K562 (cell line): Measurements from ENCODE around the gene ZNF358. TPM values are rescaled to one million over a fixed set of nuclear protein-coding genes. Genes with fewer than 3 reads are reported as not detected.

Source experiments
- ATAC-seq: fragments of 200-7000 bp; cut with Tn5 transposase; 3 replicates; pipeline ENCODE4 v1.9.1; 2020; ENCODE audit warnings: moderate library complexity
- BruUV-seq: library from RNA; stranded (reverse); fragments of 400-500 nt; replicated peaks from 2 replicates; lab custom pipeline; 2021; lab: Mats Ljungman, UMichigan
- CTCF ChIA-PET: fragments of 300-600 bp; formaldehyde crosslinking; extraction: SDS; loops from one replicate; lab custom pipeline; 2021; ENCODE audit warnings: low intra/inter-chr PET ratio; lab: Yijun Ruan, JAX
- POLR2A ChIA-PET: fragments of 300-600, 350-650 bp; sonication (Branson Sonifier 250); formaldehyde crosslinking; extraction: SDS; loops from one replicate; lab custom pipeline; 2021; ENCODE audit warnings: antibody characterized with exemption, inconsistent platforms; lab: Yijun Ruan, JAX
- DNase-seq, 4 experiments: peaks; one replicate each; pipeline versions ENCODE4 v3.0.0 to v3.0.0-alpha.2; 2011 to 2018; ENCODE audit warnings: low spot score in 3 of 4, mixed read lengths in 3 of 4; ENCODE audit errors: extremely low read depth in 1 of 4
- FAIRE-seq: peaks from 2 replicates; lab custom pipeline; 2011; peaks lifted over from hg19 to GRCh38; lab: Jason Lieb, UNC
- H2AFZ ChIP-seq: 2 replicates; pipeline ENCODE4 v1.6.0; 2011; ENCODE audit warnings: low read depth, low read length, control low read depth, inconsistent platforms
- H3K27ac ChIP-seq: fragments of 200-600 bp; 3 replicates; pipeline ENCODE4 v1.8.0; 2011; ENCODE audit warnings: low read depth, mild to moderate bottlenecking, control low read depth, inconsistent platforms, low read length, moderate library complexity, mixed read lengths; ENCODE audit errors: extremely low read depth
- H3K27me3 ChIP-seq, 2 experiments: fragments of 300-600 bp in 1 of 2; 2 replicates in 1 of 2; 3 replicates in 1 of 2; pipeline versions ENCODE4 v1.6.0 to v1.8.0; 2011; ENCODE audit warnings: inconsistent platforms in 2 of 2, low read length in 2 of 2, mild to moderate bottlenecking in 1 of 2, mixed read lengths in 1 of 2, moderate library complexity in 1 of 2; ENCODE audit not compliant: control insufficient read depth in 2 of 2, insufficient read depth in 2 of 2
- H3K36me3 ChIP-seq: fragments of 300-600 bp; 3 replicates; pipeline ENCODE4 v1.8.0; 2011; ENCODE audit warnings: mild to moderate bottlenecking, low read length, inconsistent platforms; ENCODE audit not compliant: control insufficient read depth, insufficient read depth
- H3K4me1 ChIP-seq, 2 experiments: fragments of 200-600 bp in 1 of 2; replicated peaks in 1 of 2; 2 replicates in 1 of 2; 3 replicates in 1 of 2; pipeline versions ENCODE4 v1.5.1 to v1.8.0; 2011; ENCODE audit warnings: inconsistent platforms in 2 of 2, low read length in 2 of 2, mild to moderate bottlenecking in 1 of 2, mixed read lengths in 1 of 2, moderate library complexity in 1 of 2; ENCODE audit not compliant: control insufficient read depth in 2 of 2, insufficient read depth in 2 of 2
- H3K4me2 ChIP-seq: 2 replicates; pipeline ENCODE4 v1.6.1; 2011; ENCODE audit warnings: low read length, control low read depth, inconsistent platforms, mixed read lengths; ENCODE audit not compliant: insufficient read depth
- H3K4me3 ChIP-seq: fragments of 200-600 bp; sonication (generic), shearing (Covaris generic); 2 replicates; pipeline ENCODE4 v1.5.1; 2016; ENCODE audit warnings: control low read depth, inconsistent platforms
- H3K79me2 ChIP-seq: fragments of 200-600 bp; 3 replicates; pipeline ENCODE4 v1.8.0; 2011; ENCODE audit warnings: low read length, inconsistent platforms; ENCODE audit not compliant: control insufficient read depth, insufficient read depth
- H3K9ac ChIP-seq, 2 experiments: 2 replicates each; pipeline versions ENCODE4 v1.6.0 to v1.6.1; 2011; ENCODE audit warnings: low read depth in 2 of 2, low read length in 2 of 2, control low read depth in 1 of 2, inconsistent platforms in 1 of 2, mild to moderate bottlenecking in 1 of 2, mixed read lengths in 1 of 2; ENCODE audit not compliant: insufficient read depth in 1 of 2
- H3K9me1 ChIP-seq: one replicate; pipeline ENCODE4 v1.6.0; 2011; ENCODE audit warnings: inconsistent platforms, mild to moderate bottlenecking, low read length, moderate library complexity; ENCODE audit not compliant: control insufficient read depth, insufficient read depth
- H3K9me3 ChIP-seq: replicated peaks from 2 replicates; pipeline ENCODE4 v1.5.1; 2011; ENCODE audit warnings: low read depth, low read length, inconsistent platforms; ENCODE audit not compliant: control insufficient read depth, insufficient read depth
- H4K20me1 ChIP-seq: replicated peaks from 2 replicates; pipeline ENCODE4 v1.6.1; 2011; ENCODE audit warnings: low read length, inconsistent platforms, mixed read lengths; ENCODE audit not compliant: control insufficient read depth, insufficient read depth
- CBFA2T3 ChIP-seq: fragments of 450-650 bp; IDR thresholded peaks from 2 replicates; pipeline ENCODE4 v1.6.1; 2017
- KDM2B ChIP-seq: fragments of 250-450 bp; sonication (Bioruptor Pico); IDR thresholded peaks from 2 replicates; pipeline ENCODE4 v1.8.0; 2021; ENCODE audit warnings: mild to moderate bottlenecking, moderate library complexity
- OTX1 ChIP-seq: fragments of 450-650 bp; formaldehyde crosslinking; IDR thresholded peaks from 2 replicates; pipeline ENCODE4 v1.4.0; 2022; ENCODE audit warnings: mild to moderate bottlenecking
- POLR3G ChIP-seq: IDR thresholded peaks from 2 replicates; pipeline ENCODE4 v1.6.1; 2011; ENCODE audit not compliant: insufficient read length, insufficient replicate concordance; ENCODE audit errors: extremely low read depth
- SRSF7 ChIP-seq: fragments of 200-400 bp; formaldehyde crosslinking; optimal IDR thresholded peaks from 2 replicates; pipeline ENCODE3; 2017; ENCODE audit warnings: mild to moderate bottlenecking, low read depth, low read length
- ZNF699 ChIP-seq: fragments of 250-450 bp; sonication (Bioruptor Pico); IDR thresholded peaks from 2 replicates; pipeline ENCODE4 v1.8.0; 2021; ENCODE audit warnings: mild to moderate bottlenecking, moderate library complexity; ENCODE audit not compliant: insufficient replicate concordance
- ZNF77 ChIP-seq: fragments of 250-450 bp; sonication (Bioruptor Pico); IDR thresholded peaks from 2 replicates; pipeline ENCODE4 v1.5.0; 2020
- WGBS: fragments of 100-300 bp; shearing (Covaris generic); methylation state at CpG from one replicate; pipeline ENCODE4 v1.1.6; 2016; ENCODE audit warnings: low coverage, mixed read lengths; ENCODE audit not compliant: insufficient coverage; ENCODE audit errors: missing lambda C conversion rate; 5-methylcytosine and 5-hydroxymethylcytosine counted together
- in situ Hi-C: fragments of 300-500 bp; cut with MboI; formaldehyde crosslinking; loops from 4 replicates; pipeline ENCODE4 v1.15.0; 2018; ENCODE audit warnings: inconsistent platforms, mixed read lengths
- intact Hi-C: fragments of 100-400 bp; cut with micrococcal nuclease; formaldehyde crosslinking; loops from 2 replicates; pipeline ENCODE4 v1.14.2; 2022
- polyA plus RNA-seq, 8 experiments: library from polyadenylated mRNA; depleted of rRNA in 4 of 8; stranded (reverse) in 5 of 8; unstranded in 3 of 8; fragments of >200 nt; fragmentation: Nextera tagmentation in 2 of 8; fragmentation: Illumina TruSeq in 1 of 8; extraction: Ambion mirVana in 2 of 8; extraction: Trizol in 1 of 8; gene quantifications; 2 replicates each; pipeline versions ENCODE4 v1.2.1 to v1.2.3, GENCODE V29; 2011 to 2014; ENCODE audit warnings: inconsistent platforms in 1 of 8, missing spikeins in 1 of 8
- total RNA-seq, 7 experiments: library from RNA; depleted of rRNA in 6 of 7; stranded (reverse); fragments of >200 nt in 6 of 7; fragmentation: Illumina TruSeq in 2 of 7; extraction: Trizol in 2 of 7; gene quantifications; 2 replicates each; pipeline versions ENCODE4 v1.2.1 to v1.2.3, GENCODE V29; 2011 to 2021; ENCODE audit warnings: low replicate concordance in 1 of 7
- TF ChIP-seq, protein P1 (sequence below): sonication (generic); formaldehyde crosslinking; IDR thresholded peaks from 2 replicates; pipeline ENCODE4 v1.8.1; 2022; ENCODE audit warnings: missing genetic modification reagents
- TF ChIP-seq, protein P2 (sequence below): sonication (generic); formaldehyde crosslinking; IDR thresholded peaks from 2 replicates; pipeline ENCODE4 v1.8.0; 2022; ENCODE audit warnings: mild to moderate bottlenecking, missing genetic modification reagents, borderline replicate concordance
- TF ChIP-seq, protein P3 (sequence below): sonication (generic); formaldehyde crosslinking; IDR thresholded peaks from 2 replicates; pipeline ENCODE4 v1.9.0; 2022; ENCODE audit warnings: mild to moderate bottlenecking, missing genetic modification reagents
- TF ChIP-seq, protein P4 (sequence below): fragments of 450-650 bp; IDR thresholded peaks from 2 replicates; pipeline ENCODE4 v1.6.1; 2018; ENCODE audit not compliant: partially characterized antibody

ZNF358 gene
- total and polyA plus RNA-seq, 9 of the 15 experiments (the other 6 are each of a cell fraction or from before 2014, with no cell fraction given), result 0.04 to 17.2 (median 4.9) TPM

DNA sequence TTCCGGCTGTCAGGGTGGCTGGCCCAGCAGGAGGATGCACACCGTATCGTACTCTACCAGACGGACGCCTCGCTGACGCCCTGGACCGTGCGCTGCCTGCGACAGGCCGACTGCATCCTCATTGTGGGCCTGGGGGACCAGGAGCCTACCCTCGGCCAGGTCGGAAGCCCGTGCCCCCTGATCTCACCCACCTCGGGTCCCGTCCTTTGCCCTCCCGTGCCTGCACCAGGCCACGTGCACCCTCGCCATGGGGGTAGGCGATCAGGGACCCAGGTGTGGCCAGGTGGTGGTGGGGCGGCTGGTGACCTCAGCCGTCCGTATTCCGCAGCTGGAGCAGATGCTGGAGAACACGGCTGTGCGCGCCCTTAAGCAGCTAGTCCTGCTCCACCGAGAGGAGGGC, 38.7 kb downstream of the ZNF358 start:
- Histone ChIP-seq H2AFZ (no peak overlapping the region), H3K27ac (no peak overlapping the region), H3K4me1 (peaks cover 0 to 36% of the 10 kb centered on the region in 2 experiments; a peak in 3 of 5 replicates), H3K9me3 (0 out of 2 replicates have a peak, but pooled peaks cover 3% of the 10 kb centered on the region), H4K20me1 (no peaks in the 10 kb centered on the region), H3K4me3 (no peak overlapping the region), H3K79me2 (no peaks in the 10 kb centered on the region), H3K4me2 (no peak overlapping the region), H3K27me3 (no peaks in the 10 kb centered on the region), H3K9me1 (no peaks in the 10 kb centered on the region), H3K36me3 (peaks cover 13% of the 10 kb centered on the region; the same call in 1 of the 3 replicates), H3K9ac (no peak overlapping the region; a peak in 1 of 4 replicates)
- intact Hi-C loops (no loop called here), in situ Hi-C loops (no loop called here)
- TF ChIP-seq, protein P1, sequence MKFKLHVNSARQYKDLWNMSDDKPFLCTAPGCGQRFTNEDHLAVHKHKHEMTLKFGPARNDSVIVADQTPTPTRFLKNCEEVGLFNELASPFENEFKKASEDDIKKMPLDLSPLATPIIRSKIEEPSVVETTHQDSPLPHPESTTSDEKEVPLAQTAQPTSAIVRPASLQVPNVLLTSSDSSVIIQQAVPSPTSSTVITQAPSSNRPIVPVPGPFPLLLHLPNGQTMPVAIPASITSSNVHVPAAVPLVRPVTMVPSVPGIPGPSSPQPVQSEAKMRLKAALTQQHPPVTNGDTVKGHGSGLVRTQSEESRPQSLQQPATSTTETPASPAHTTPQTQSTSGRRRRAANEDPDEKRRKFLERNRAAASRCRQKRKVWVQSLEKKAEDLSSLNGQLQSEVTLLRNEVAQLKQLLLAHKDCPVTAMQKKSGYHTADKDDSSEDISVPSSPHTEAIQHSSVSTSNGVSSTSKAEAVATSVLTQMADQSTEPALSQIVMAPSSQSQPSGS (CRISPR knock-in tag), result no peak
- TF ChIP-seq ZNF77 (CRISPR knock-in tag) (no peak), CBFA2T3 (no peak), KDM2B (CRISPR knock-in tag) (no peak), OTX1 (no peak), ZNF699 (no peak), SRSF7 (no peak), POLR3G (no peak)
- TF ChIP-seq, protein P2, sequence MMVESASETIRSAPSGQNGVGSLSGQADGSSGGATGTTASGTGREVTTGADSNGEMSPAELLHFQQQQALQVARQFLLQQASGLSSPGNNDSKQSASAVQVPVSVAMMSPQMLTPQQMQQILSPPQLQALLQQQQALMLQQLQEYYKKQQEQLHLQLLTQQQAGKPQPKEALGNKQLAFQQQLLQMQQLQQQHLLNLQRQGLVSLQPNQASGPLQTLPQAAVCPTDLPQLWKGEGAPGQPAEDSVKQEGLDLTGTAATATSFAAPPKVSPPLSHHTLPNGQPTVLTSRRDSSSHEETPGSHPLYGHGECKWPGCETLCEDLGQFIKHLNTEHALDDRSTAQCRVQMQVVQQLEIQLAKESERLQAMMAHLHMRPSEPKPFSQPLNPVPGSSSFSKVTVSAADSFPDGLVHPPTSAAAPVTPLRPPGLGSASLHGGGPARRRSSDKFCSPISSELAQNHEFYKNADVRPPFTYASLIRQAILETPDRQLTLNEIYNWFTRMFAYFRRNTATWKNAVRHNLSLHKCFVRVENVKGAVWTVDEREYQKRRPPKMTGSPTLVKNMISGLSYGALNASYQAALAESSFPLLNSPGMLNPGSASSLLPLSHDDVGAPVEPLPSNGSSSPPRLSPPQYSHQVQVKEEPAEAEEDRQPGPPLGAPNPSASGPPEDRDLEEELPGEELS (CRISPR knock-in tag), result no peak
- TF ChIP-seq, protein P3, sequence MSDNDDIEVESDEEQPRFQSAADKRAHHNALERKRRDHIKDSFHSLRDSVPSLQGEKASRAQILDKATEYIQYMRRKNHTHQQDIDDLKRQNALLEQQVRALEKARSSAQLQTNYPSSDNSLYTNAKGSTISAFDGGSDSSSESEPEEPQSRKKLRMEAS, result no peak
- TF ChIP-seq, protein P4, sequence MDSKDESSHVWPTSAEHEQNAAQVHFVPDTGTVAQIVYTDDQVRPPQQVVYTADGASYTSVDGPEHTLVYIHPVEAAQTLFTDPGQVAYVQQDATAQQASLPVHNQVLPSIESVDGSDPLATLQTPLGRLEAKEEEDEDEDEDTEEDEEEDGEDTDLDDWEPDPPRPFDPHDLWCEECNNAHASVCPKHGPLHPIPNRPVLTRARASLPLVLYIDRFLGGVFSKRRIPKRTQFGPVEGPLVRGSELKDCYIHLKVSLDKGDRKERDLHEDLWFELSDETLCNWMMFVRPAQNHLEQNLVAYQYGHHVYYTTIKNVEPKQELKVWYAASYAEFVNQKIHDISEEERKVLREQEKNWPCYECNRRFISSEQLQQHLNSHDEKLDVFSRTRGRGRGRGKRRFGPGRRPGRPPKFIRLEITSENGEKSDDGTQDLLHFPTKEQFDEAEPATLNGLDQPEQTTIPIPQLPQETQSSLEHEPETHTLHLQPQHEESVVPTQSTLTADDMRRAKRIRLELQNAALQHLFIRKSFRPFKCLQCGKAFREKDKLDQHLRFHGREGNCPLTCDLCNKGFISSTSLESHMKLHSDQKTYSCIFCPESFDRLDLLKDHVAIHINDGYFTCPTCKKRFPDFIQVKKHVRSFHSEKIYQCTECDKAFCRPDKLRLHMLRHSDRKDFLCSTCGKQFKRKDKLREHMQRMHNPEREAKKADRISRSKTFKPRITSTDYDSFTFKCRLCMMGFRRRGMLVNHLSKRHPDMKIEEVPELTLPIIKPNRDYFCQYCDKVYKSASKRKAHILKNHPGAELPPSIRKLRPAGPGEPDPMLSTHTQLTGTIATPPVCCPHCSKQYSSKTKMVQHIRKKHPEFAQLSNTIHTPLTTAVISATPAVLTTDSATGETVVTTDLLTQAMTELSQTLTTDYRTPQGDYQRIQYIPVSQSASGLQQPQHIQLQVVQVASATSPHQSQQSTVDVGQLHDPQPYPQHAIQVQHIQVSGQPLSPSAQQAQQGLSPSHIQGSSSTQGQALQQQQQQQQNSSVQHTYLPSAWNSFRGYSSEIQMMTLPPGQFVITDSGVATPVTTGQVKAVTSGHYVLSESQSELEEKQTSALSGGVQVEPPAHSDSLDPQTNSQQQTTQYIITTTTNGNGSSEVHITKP, result no peak
- ChIA-PET CTCF (no interaction called here), POLR2A (no interaction called here)
- FAIRE-seq (no peak), DNase-seq (no peak), ATAC-seq (no peak)
- no TSS peak for BruUV-seq
- WGBS, result 92% methylated on average over 9 of the region's 28 CpGs
